NK-92 (cell line): ENCODE data around the gene KISS1R.

ENCODE experiments used
- DNase-seq: peaks from one replicate; lab custom pipeline; 2025; ENCODE audit not compliant: unreplicated experiment; lab: John Stamatoyannopoulos, UW

The KISS1R gene

DNA sequence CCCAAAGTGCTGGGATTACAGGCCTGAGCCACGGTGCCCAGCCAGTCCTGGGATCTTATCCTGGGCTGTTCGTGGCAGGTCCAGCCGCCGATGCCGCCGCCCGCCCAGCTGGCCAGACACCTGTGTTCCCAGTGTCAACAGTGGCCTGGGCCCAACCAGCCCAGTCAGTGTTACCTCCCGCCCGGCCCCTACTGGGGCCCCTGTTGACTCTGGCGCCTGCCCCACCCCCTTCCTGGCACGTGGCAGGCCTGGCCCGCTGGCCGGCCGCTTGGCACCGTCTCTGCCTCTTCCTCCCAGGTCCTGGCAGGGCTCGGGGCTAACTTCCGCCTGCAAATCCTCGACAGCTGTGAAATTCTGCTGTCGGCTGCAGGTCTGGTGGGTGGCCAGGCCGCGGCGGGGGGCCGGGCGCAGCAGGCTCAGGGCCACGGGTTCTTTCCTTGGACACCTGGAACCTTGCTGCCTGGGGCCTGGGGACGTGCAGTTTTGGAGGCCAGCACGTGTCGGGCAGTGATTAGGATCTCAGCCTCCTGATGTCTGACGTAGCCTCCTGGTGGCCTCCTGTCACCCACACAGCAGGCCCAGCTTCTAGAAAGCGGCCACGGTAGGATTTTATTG lies 17.8 kb downstream of the KISS1R start:
- no peak for DNase-seq

DNA sequence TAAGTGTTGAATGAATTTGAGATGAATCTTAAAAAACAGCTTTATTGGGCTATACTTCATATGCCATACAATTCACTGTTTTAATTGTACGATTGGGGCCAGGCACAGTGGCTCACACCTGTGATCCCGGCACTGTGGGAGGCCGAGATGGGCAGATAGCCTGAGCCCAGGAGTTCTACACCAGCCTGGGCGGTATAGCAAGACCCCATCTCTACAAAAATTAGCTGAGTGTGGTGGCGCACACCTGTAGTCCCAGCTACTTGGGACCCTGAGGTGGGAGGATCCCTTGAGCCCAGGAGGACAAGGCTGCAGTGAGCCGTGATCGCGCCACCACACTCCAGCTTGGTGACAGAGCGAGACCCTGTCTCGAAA lies 19.0 kb downstream of the KISS1R start:
- DNase-seq, result no peak

DNA sequence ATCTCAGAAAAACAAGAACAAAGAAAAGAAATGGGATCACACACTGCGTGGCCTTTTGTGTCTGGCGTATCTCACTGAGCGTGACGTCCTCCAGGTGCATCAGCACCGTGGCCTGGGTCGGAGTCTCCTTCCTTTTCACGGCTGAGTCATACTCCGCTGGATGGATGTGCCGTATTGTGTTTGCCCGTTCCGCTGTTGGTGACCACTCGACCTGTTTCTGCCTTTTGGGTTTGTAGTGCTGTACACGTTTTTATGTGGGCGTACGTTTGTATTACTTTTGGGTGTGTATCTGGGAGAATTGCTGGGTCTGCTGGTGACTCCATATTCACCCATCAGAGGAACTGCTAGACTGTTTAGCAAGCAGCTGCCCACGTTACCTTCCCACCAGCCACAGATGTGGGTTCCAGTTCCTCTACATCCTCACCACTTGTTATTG lies 20.1 kb downstream of the KISS1R start:
- DNase-seq, result no peak

- no peak for DNase-seq
Measured at GRCh38 chr19:938233-938923, 21.2 kb downstream of the KISS1R start.

- DNase-seq, result no peak
Measured at GRCh38 chr19:939439-939838, 22.3 kb downstream of the KISS1R start.

DNA sequence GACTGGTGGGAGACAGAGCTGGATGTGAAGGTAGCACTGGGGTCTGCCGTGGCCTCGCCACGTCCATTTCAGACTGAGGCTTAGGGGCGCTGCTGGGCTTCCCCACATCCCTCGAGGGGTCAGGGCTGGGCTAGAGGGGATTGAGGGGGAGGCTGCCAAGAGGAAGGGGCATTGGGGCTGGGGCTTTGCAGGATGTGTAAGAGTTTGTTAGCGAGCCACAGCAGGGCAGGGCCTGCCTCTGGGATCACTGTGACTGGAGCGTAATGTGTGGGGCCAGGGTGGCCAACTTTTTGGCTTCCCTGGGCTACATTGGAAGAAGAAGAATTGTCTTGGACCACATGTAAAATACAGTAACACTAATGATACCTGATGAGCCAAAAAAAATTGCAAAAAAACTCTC lies 22.8 kb downstream of the KISS1R start:
- DNase-seq, result no peak

GRCh38 chr19:940591-941291 lies 23.6 kb downstream of the KISS1R start:
- no peak for DNase-seq

DNA sequence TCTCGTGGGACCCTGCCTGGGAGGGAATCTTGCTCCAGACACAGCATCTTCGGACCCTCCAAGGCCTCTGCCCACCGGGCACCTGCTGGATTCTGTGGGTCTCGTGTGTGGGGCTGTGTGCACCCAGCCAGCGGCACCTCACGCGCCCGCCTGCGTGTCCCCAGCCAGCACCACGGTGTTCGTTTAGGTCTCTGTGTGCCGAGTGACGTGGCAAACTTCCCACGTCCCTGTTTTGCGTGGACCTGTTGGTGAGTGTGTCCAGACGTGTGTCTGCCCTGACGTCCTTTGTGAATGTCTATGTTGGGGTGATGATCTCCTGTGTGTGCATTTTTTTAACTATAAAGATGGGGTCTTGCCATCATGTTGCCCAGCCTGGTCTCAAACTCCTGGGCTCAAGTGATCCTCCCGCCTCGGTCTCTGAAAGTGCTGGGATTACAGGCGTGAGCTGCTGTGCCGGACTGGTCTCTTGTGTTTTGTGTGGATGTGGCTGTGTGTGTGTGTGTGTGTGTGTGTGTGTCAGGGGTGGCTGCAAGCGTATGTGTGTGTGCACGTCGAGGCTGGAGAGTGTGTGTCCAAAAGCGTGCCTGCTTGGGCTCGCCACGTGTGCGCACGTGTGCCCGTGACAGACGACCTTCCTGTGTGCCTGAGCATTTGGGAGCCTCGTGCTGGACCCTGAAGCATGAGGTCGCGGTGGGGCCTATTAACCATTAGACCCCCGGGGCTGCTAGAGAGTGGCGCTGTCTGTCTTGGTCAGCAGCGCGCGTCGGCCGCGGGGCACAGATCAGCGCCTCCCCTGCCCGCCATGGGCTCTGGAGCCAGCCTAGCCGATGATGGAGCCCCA lies 24.4 kb downstream of the KISS1R start:
- no peak for DNase-seq

- DNase-seq, result no peak
Measured at GRCh38 chr19:942133-942645, 25.1 kb downstream of the KISS1R start.

DNA sequence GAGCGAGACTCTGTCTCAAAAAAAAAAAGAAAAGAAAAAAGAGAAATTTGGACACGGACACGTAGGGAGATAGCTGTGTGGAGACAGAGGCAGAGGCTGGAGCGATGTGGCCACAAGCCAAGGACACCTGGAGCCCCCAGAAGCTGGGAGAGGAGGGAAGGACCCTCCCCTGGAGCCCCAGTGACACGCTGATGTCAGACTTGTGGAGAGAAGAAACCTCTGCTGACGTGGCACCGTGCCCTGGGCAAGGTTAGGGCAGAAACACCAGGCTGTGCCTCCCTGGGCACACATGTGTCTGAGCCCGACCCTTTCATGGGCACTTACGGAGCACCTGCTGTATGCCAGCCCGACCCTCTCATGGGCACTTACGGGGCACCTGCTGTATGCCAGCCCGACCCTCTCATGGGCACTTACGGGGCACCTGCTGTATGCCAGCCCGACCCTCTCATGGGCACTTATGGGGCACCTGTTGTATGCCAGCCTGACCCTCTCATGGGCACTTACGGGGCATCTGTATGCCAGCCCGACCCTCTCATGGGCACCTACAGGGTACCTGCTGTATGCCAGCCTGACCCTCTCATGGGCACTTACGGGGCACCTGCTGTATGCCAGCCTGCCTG lies 26.5 kb downstream of the KISS1R start:
- DNase-seq, result no peak

DNA sequence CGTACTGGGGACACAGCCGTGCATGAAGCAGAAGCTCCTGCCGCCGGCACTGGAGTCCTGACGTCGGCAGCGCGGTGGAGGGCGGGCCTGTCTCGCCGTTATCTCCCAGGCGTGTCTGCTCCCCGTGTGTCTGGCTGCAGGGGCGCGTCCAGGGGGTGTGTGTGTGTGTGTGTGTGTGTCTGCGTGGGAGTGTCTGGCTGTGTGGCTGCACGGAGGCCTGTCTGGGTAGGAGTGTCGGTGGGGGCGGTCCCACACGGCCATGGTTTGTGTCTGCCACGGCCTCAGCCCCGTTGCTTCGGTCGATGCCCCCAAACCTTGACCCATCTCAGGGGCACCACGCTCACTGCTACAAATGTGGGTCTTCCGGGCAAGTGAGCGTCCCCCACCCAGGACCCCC lies 27.0 kb downstream of the KISS1R start:
- DNase-seq, result no peak

DNA sequence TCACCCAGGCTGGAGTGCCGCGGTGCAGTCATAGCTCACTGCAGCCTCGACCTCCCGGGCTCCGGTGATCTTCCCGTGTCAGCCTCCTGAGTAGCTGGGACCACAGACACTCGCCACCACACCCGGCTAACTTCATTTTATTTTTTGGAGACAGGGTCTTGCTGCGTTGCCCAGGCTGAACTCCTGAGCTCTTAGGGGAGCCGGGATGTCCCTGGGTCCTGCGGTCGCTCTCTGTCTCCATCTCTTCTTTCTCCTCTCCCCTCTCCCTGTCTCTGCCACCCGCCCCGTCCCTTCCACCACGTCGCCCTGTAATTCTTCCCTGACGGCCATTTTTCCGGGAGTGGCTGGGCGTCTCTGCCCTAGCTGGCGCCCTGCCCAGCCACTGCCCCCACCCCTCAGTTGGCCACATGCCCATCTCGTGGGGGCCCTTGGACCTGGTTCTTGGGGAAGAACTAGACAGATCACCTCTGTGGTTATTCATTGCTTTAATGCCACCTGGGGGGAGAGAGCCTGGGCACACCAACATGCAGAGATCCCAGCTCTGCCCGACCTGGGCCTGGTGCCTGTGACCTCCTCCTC lies 27.6 kb downstream of the KISS1R start:
- no peak for DNase-seq

- DNase-seq, result no peak
Measured at GRCh38 chr19:945401-946252, 28.5 kb downstream of the KISS1R start.

DNA sequence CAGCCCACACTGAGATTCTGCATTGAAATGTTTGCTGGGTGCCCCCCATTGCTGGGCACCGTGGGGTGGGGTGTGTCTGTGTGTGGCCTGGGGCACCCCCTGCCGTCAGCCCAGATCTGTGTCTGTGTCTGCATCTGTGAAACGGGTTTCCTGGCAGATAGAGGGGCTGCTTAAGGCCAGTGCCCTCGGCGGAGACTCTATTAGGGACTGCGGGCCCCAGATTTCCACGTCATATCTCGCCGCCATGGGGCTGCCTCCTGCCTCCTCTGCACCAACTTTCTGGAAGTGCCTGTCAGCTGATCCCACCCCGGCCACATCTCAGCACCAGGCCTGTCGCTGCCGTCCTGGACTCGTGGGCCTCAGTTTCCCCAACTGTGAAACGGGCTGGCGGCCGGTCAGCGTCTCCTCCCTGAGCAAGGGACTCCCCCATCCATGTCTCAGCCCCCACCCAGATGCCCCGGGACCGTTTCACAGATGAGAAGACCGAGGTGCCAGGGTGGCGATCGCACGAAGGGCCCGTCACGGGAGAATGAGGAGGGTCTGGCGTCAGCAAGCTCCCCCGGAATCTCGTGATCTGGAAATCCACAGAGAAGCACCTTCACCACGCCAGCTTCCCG lies 30.1 kb downstream of the KISS1R start:
- DNase-seq, result no peak

DNA sequence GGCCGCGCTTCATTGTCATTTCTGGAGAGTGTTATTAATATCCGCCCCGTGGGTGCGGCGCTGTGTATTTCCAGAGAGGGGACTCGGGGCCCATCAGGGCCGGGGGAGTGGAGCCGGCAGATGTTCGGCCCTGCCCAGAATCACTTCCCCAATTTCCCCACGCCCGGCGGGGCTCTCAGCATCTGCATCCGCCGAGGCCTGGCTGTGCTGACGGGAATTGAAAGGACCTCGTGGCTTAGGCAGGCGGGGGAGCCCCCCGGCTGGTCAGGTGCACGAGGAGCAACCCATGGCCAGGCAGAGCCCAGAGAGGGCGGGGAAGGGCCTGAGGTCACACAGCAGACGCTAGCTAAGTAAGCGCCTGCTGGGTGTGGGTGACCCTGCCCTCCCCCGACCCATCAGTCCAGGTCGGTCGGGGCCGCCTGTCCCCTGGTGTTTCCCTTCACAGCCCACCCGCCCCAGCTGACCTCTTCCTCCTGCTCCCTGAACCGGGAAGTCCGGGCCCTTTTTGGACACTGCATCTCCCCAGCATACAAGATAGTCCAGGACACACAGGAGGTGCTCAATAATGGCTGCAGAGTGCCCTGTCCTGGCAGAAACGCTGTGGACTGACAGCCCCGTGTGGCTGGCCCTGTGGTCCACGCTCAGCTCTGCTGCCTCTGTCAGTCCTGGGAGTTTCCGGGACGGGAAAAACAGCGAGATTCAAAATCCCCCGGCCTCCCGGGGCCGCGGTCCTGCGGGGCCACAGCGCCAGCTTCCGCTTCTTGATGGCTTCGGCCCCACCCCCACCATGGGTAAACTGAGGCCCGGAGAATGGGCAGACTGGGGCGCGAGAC lies 30.8 kb downstream of the KISS1R start:
- DNase-seq, result no peak

GRCh38 chr19:948842-949496 lies 31.8 kb downstream of the KISS1R start:
- DNase-seq, result no peak

GRCh38 chr19:950352-951066 lies 33.4 kb downstream of the KISS1R start:
- DNase-seq, result no peak
